Peyer's patch (tissue), 4 donors: ENCODE data around the gene ZNF223. TPM values are rescaled to one million over a fixed set of nuclear protein-coding genes. Genes with fewer than 3 reads are reported as not detected.

ENCODE experiments used
- DNase-seq, 3 donors: peaks; one replicate each; pipeline ENCODE4 v3.0.0-alpha.2; 2017 to 2019
- H3K27ac ChIP-seq, 4 donors: fragments of 200-600 bp; sonication (generic); one replicate each; pipeline ENCODE4 v1.5.1; 2016 to 2019
- H3K27me3 ChIP-seq, 2 donors: fragments of 200-600 bp; sonication (generic); one replicate each; pipeline ENCODE4 v1.5.1; 2019
- H3K36me3 ChIP-seq, 3 donors: fragments of 200-600 bp; sonication (generic); one replicate each; pipeline ENCODE4 v1.5.1; 2016 to 2019
- H3K4me1 ChIP-seq, 4 donors: fragments of 200-600 bp; sonication (generic); one replicate each; pipeline ENCODE4 v1.5.1; 2016 to 2019
- H3K4me3 ChIP-seq, 4 donors: fragments of 200-600 bp; sonication (generic); 1 replicate in 3 of 4; 2 replicates in 1 of 4; pipeline ENCODE4 v1.5.1; 2016 to 2019; ENCODE audit warnings: mild to moderate bottlenecking in 1 of 4
- H3K9me3 ChIP-seq, 4 donors: fragments of 200-600 bp; sonication (generic); one replicate each; pipeline ENCODE4 v1.5.1; 2016 to 2019; ENCODE audit warnings: mild to moderate bottlenecking in 1 of 4
- CTCF ChIP-seq, 6 experiments: fragments of 450-650 bp in 4 of 6; fragments of 200-600 bp in 2 of 6; sonication (generic) in 1 of 6; IDR thresholded peaks; one replicate each; pipeline ENCODE4 v1.5.1; 2017 to 2019; ENCODE audit warnings: antibody characterized with exemption in 6 of 6, mild to moderate bottlenecking in 3 of 6, moderate library complexity in 1 of 6
- POLR2A ChIP-seq, 2 donors: fragments of 450-650 bp; IDR thresholded peaks; one replicate each; pipeline ENCODE4 v1.5.1; 2017; ENCODE audit warnings: antibody characterized with exemption in 2 of 2, mild to moderate bottlenecking in 2 of 2, moderate library complexity in 2 of 2
- total RNA-seq, 4 donors: library from RNA; depleted of rRNA; stranded (reverse); fragments of >200 nt; gene quantifications; one replicate each; pipeline ENCODE4 v1.1.0, GENCODE V29; 2016

The ZNF223 gene
- total RNA-seq, 4 donors from 2014 or later, result 5.8 to 23.0 (median 8.1) TPM

DNA sequence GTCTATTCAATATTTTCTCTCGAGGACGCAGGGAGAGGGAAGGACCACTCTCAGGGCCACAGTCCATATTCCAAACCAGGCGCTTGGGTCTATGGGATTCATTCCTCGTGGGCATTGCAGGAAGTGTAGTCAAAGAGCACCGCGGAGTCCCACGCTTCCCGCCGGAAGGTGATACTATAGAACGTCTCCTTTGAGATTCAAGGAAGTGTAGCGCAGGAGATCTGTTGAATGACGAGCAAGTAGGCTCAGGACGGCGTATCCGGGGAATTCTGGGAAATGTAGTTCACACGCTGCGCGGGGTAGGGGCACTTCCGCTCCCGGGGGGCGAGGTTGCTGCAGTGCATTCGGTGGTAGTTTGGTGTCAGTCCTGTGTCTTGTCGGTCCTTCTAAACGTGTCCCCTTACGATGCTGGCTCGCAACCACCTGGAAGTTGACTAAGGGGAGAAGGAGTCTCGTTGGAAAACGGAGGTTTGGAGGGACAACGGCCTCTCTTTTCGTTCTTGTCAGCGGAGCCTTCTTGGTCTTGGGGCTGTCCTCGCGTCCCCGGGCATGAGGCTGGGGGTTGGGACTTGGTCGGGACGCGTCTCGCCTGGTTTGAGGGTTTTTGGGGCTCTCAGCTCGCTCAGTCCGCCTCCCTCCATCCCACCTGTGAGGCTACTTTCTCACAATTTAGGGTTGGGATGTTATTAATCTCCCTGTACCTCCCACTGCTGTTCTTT lies 20.1 kb downstream of the ZNF223 start, which contains the start of gene ZNF284:
TSS of gene ZNF284 (plus strand) at position 336 of the 719 bp plus-strand sequence. CDS start 4,231 bp downstream, outside the sequence.
- Histone ChIP-seq H3K27ac (peak within 1 kb of the TSS in 2 of 4 donors; percentile 12 to 41), H3K27me3 (no peaks in the 10 kb centered on the region), H3K36me3 (peaks cover 0 to 2% (median 0%) of the 10 kb centered on the region in 3 donors), H3K9me3 (peaks cover 0 to 19% (median 0%) of the 10 kb centered on the region in 4 donors), H3K4me1 (peaks cover 0 to 5% (median 0%) of the 10 kb centered on the region in 4 donors), H3K4me3 (peak within 1 kb of the TSS; percentile 44 to 73 (median 56))
- TF ChIP-seq CTCF (IDR thresholded peaks at IDR 0.05), result no peak
- peak in 1 of 2 donors; percentile 30 for TF ChIP-seq POLR2A (IDR thresholded peaks at IDR 0.05)
- DNase-seq, result peak; percentile 83 to 95 (median 88)

GRCh38 chr19:44072543-44073401 lies 20.9 kb downstream of the ZNF223 start:
- TF ChIP-seq POLR2A (IDR thresholded peaks at IDR 0.05) (no peak), CTCF (IDR thresholded peaks at IDR 0.05) (no peak)
- Histone ChIP-seq H3K4me1 (peaks cover 0 to 5% (median 0%) of the 10 kb centered on the region in 4 donors), H3K27me3 (no peaks in the 10 kb centered on the region), H3K27ac (no peak overlapping the region), H3K36me3 (peaks cover 0 to 2% (median 0%) of the 10 kb centered on the region in 3 donors), H3K9me3 (peaks cover 0 to 11% (median 0%) of the 10 kb centered on the region in 4 donors), H3K4me3 (peak overlapping the region; percentile 44 to 73 (median 56))
- no peak for DNase-seq

DNA sequence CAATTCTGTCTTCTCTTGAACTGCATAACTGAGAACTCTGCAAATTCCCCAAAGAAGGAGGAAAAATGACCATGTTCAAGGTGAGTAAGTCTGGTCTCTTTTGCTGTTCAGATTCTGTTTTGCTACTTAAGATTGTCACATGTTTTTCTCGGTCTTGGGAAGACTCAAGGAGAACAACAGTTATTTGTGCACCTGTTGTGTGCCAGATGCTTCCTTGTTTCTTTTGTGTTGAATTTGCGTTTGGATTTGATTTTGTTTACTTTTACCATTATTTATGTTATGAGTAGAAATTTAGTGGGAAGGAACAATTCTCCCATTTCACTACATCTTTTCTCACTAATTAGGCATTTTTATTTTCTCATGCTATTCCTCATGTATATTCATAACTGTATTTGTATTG lies 24.5 kb downstream of the ZNF223 start:
- TF ChIP-seq POLR2A (IDR thresholded peaks at IDR 0.05), result no peak
- no peak for TF ChIP-seq CTCF (IDR thresholded peaks at IDR 0.05)
- H3K36me3 ChIP-seq, result peaks cover 0 to 20% (median 0%) of the 10 kb centered on the region in 3 donors
- H3K4me1 ChIP-seq, result peaks cover 0 to 5% (median 0%) of the 10 kb centered on the region in 4 donors
- no peak for DNase-seq
- H3K9me3 ChIP-seq, result no peaks in the 10 kb centered on the region
- H3K4me3 ChIP-seq, result no peak overlapping the region
- no peaks in the 10 kb centered on the region for H3K27me3 ChIP-seq
- no peak overlapping the region for H3K27ac ChIP-seq

DNA sequence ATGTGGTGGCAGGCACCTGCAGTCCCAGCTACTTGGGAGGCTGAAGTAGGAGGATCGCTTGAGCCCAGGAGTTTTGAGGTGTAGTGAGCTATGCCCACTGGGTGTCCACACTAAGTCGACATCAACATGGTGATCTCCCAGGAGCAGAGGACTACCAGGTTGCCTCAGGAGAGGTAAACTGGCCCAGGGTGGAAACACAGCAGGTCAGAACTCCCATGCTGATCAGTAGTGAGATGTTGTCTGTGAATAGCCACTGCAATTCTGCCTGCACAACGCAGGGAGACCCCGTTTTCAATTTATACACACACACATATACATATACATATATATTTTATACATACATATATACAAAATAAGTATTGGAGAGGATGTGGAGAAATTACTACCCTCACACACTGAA lies 40.3 kb downstream of the ZNF223 start:
- DNase-seq, result no peak
- Histone ChIP-seq H3K27ac (no peak overlapping the region), H3K4me1 (peaks cover 0 to 13% (median 0%) of the 10 kb centered on the region in 4 donors), H3K27me3 (no peaks in the 10 kb centered on the region), H3K4me3 (no peak overlapping the region), H3K9me3 (no peaks in the 10 kb centered on the region), H3K36me3 (peaks cover 0 to 8% (median 0%) of the 10 kb centered on the region in 3 donors)
- TF ChIP-seq CTCF (IDR thresholded peaks at IDR 0.05) (no peak), POLR2A (IDR thresholded peaks at IDR 0.05) (no peak)

GRCh38 chr19:44093931-44094765 lies 42.3 kb downstream of the ZNF223 start, which contains the start of gene ZNF224:
TSS of gene ZNF224 (plus strand) at chr19:44094361. CDS start at chr19:44097874, 3,513 bp downstream.
- TF ChIP-seq CTCF (IDR thresholded peaks at IDR 0.05) (no peak), POLR2A (IDR thresholded peaks at IDR 0.05) (peak in 1 of 2 donors; percentile 32)
- Histone ChIP-seq H3K27me3 (no peaks in the 10 kb centered on the region), H3K4me3 (peak within 1 kb of the TSS; percentile 61 to 82 (median 75)), H3K9me3 (no peaks in the 10 kb centered on the region), H3K36me3 (peaks cover 0 to 28% (median 0%) of the 10 kb centered on the region in 3 donors), H3K27ac (peak within 1 kb of the TSS; percentile 64 to 76 (median 69)), H3K4me1 (peaks cover 0 to 13% (median 0%) of the 10 kb centered on the region in 4 donors)
- peak; percentile 88 to 96 (median 90) for DNase-seq
